Ovary (tissue), 9 donors: ENCODE results near the gene DPYSL4. TPM values are rescaled to one million over a fixed set of nuclear protein-coding genes. Genes with fewer than 3 reads are reported as not detected.
A peak's percentile ranks its signal among the peaks of the same experiment; 100 is the strongest.

Experiments
- DNase-seq, 5 donors: peaks; one replicate each; pipeline ENCODE4 v3.0.0-alpha.2; 2019 to 2020
- H3K27ac ChIP-seq, 2 donors: fragments of 200-600 bp; one replicate each; pipeline versions ENCODE4 v1.5.1 to v1.8.0; 2019 to 2022
- H3K27me3 ChIP-seq: fragments of 200-600 bp; one replicate; pipeline ENCODE4 v1.8.0; 2022
- H3K36me3 ChIP-seq: fragments of 200-600 bp; sonication (generic); one replicate; pipeline ENCODE4 v1.5.1; 2019
- H3K4me1 ChIP-seq: one replicate; pipeline ENCODE4 v1.8.1; 2013; ENCODE audit warnings: mild to moderate bottlenecking, moderate library complexity; ENCODE audit not compliant: insufficient read depth
- H3K4me3 ChIP-seq: fragments of 200-600 bp; sonication (generic); one replicate; pipeline ENCODE4 v1.5.1; 2017
- H3K9me3 ChIP-seq, 2 donors: fragments of 200-600 bp in 1 of 2; sonication (generic) in 1 of 2; one replicate each; pipeline versions ENCODE4 v1.5.1 to v1.8.1; 2013 to 2019; ENCODE audit warnings: mild to moderate bottlenecking in 1 of 2, moderate library complexity in 1 of 2
- CTCF ChIP-seq, 3 donors: fragments of 450-650 bp in 2 of 3; fragments of 200-600 bp in 1 of 3; IDR thresholded peaks; one replicate each; pipeline versions ENCODE4 v1.5.1 to v1.8.0; 2016 to 2022; ENCODE audit warnings: antibody characterized with exemption in 3 of 3, mild to moderate bottlenecking in 1 of 3
- EP300 ChIP-seq: sonication (generic); formaldehyde crosslinking; IDR thresholded peaks from one replicate; pipeline ENCODE4 v1.6.1; 2017; ENCODE audit warnings: antibody characterized with exemption
- POLR2A ChIP-seq: fragments of 450-650 bp; IDR thresholded peaks from one replicate; pipeline ENCODE4 v1.6.1; 2017; ENCODE audit warnings: antibody characterized with exemption, mild to moderate bottlenecking, moderate library complexity
- WGBS, 3 donors: extraction: QIAGEN DNeasy Blood & Tissue Kit in 1 of 3; methylation state at CpG; one replicate each; pipeline versions ENCODE4 v1.1.5 to v1.1.7; 2013 to 2017; 5-methylcytosine and 5-hydroxymethylcytosine counted together
- intact Hi-C, 4 donors: fragments of 100-400 bp; cut with DNase I; formaldehyde crosslinking; loops; one replicate each; pipeline versions ENCODE4 v1.11.0 to v1.15.1; 2022 to 2023
- polyA plus RNA-seq, 2 donors: library from polyadenylated mRNA; stranded (reverse); fragments of 200-250 nt in 1 of 2; fragments of 350-450 nt in 1 of 2; fragmentation: Illumina TruSeq in 1 of 2; extraction: RNeasy Lipid Tissue Mini Kit (QIAGEN cat#74804) in 1 of 2; gene quantifications; one replicate each; pipeline ENCODE4 v1.2.3, GENCODE V29; 2013 to 2014
- total RNA-seq, 7 donors: library from RNA; depleted of rRNA in 2 of 7; stranded (reverse); fragments of >200 nt in 2 of 7; fragmentation: NEBNext Ultra II Directional in 3 of 7; extraction: Animal tissue kit (Norgen Biotek cat#: 25700) in 3 of 7; gene quantifications; one replicate each; pipeline versions ENCODE4 v1.1.0 to v1.2.4, GENCODE V29; 2016 to 2023
- donor health status: DM: no; HTN: no; CAD: no; lungs with moderate emphysema.
- donor health status: DM: no; HTN: no; CAD: no.
- donor health status: Bipolar disorder and iron deficiency.
- donor health status: DM: yes; HTN: yes; CAD: no.
- donor health status: DM: no; HTN: no; CAD: no.
- donor health status: DM: yes; HTN: yes; CAD: no.

Gene DPYSL4
- total and polyA plus RNA-seq, 9 donors = 0.27 to 7.0 (median 1.7) TPM

GRCh38 chr10:132185601-132186487 is 904 bp upstream of the DPYSL4 start:
- DNase-seq = peak in 2 of 5 donors; percentile 69 to 70
- H3K27me3 ChIP-seq = peaks cover 5% of the 10 kb centered on the region
- H3K4me3 ChIP-seq = peak overlapping the region; percentile 17
- no peak overlapping the region for H3K27ac ChIP-seq
- TF ChIP-seq EP300 (no peak), POLR2A (no peak), CTCF (IDR thresholded peaks at IDR 0.05) (no peak)
- intact Hi-C loops = no loop called here
- H3K9me3 ChIP-seq = no peaks in the 10 kb centered on the region
- 1 to 3% (median 2%) methylated on average over 87 to 99 of the region's 99 CpGs for WGBS, 3 donors
- no peaks in the 10 kb centered on the region for H3K36me3 ChIP-seq
- H3K4me1 ChIP-seq = peaks cover 6% of the 10 kb centered on the region

GRCh38 chr10:132187430-132188138 is 836 bp downstream of the DPYSL4 start:
- Histone ChIP-seq H3K4me3 (peak overlapping the region; percentile 33), H3K9me3 (no peaks in the 10 kb centered on the region), H3K36me3 (no peaks in the 10 kb centered on the region), H3K27ac (no peak overlapping the region), H3K4me1 (peaks cover 6% of the 10 kb centered on the region), H3K27me3 (peaks cover 5% of the 10 kb centered on the region)
- intact Hi-C loops = no loop called here
- WGBS, 3 donors = 1% methylated on average over 17 to 58 of the region's 58 CpGs
- TF ChIP-seq POLR2A = no peak
- TF ChIP-seq CTCF (IDR thresholded peaks at IDR 0.05) = no peak
- DNase-seq = no peak

GRCh38 chr10:132188331-132188730 is 1.6 kb downstream of the DPYSL4 start:
- intact Hi-C loops = no loop called here
- H3K4me1 ChIP-seq = peaks cover 7% of the 10 kb centered on the region
- H3K4me3 ChIP-seq = no peak overlapping the region
- no peaks in the 10 kb centered on the region for H3K9me3 ChIP-seq
- H3K27ac ChIP-seq = no peak overlapping the region
- no peaks in the 10 kb centered on the region for H3K36me3 ChIP-seq
- DNase-seq = no peak
- TF ChIP-seq EP300 (no peak), CTCF (IDR thresholded peaks at IDR 0.05) (no peak), POLR2A (no peak)
- WGBS, 3 donors = 51 to 59% (median 56%) methylated on average over 13 of the region's 13 CpGs
- H3K27me3 ChIP-seq = peaks cover 5% of the 10 kb centered on the region

- Histone ChIP-seq H3K27me3 (peaks cover 5% of the 10 kb centered on the region), H3K4me3 (no peak overlapping the region), H3K27ac (no peak overlapping the region), H3K9me3 (no peaks in the 10 kb centered on the region), H3K36me3 (no peaks in the 10 kb centered on the region), H3K4me1 (peaks cover 8% of the 10 kb centered on the region)
- TF ChIP-seq POLR2A = no peak
- TF ChIP-seq EP300 = no peak
- no peak for TF ChIP-seq CTCF (IDR thresholded peaks at IDR 0.05)
- 84 to 87% (median 85%) methylated on average over 16 of the region's 16 CpGs for WGBS, 3 donors
- intact Hi-C loops = no loop called here
- no peak for DNase-seq
These were observed 2.3 kb downstream of the DPYSL4 start for GRCh38 chr10:132189016-132189415.
